Testis (tissue), 3 donors: Measurements from ENCODE around the gene RSL1D1. TPM values are rescaled to one million over a fixed set of nuclear protein-coding genes. Genes with fewer than 3 reads are reported as not detected.

Experiments
- DNase-seq: peaks from one replicate; pipeline ENCODE4 v3.0.0-alpha.2; 2019
- H3K27ac ChIP-seq, 2 donors: fragments of 200-600 bp; sonication (generic); one replicate each; pipeline ENCODE4 v1.5.1; 2019
- H3K27me3 ChIP-seq: fragments of 200-600 bp; sonication (generic); one replicate; pipeline ENCODE4 v1.5.1; 2019
- H3K36me3 ChIP-seq: fragments of 200-600 bp; sonication (generic); one replicate; pipeline ENCODE4 v1.5.1; 2017; ENCODE audit warnings: low read depth; ENCODE audit errors: missing control alignments
- H3K4me1 ChIP-seq: fragments of 200-600 bp; sonication (generic); one replicate; pipeline ENCODE4 v1.5.1; 2019
- H3K4me3 ChIP-seq, 2 donors: fragments of 200-600 bp; sonication (generic); one replicate each; pipeline ENCODE4 v1.5.1; 2017 to 2019
- H3K9me3 ChIP-seq: fragments of 200-600 bp; sonication (generic); one replicate; pipeline ENCODE4 v1.5.1; 2017
- POLR2A ChIP-seq: fragments of 450-650 bp; IDR thresholded peaks from one replicate; pipeline ENCODE4 v1.6.1; 2017; ENCODE audit warnings: antibody characterized with exemption, mild to moderate bottlenecking, moderate library complexity
- WGBS, 2 donors: methylation state at CpG; one replicate each; pipeline ENCODE4 v1.1.5; 2018; 5-methylcytosine and 5-hydroxymethylcytosine counted together
- intact Hi-C: fragments of 100-400 bp; cut with DNase I; formaldehyde crosslinking; loops from one replicate; pipeline ENCODE4 v1.15.1; 2023; ENCODE audit warnings: low total_unique reads
- polyA plus RNA-seq: library from polyadenylated mRNA; stranded (reverse); fragments of 350-450 nt; fragmentation: Illumina TruSeq; extraction: RNeasy Lipid Tissue Mini Kit (QIAGEN cat#74804); gene quantifications from one replicate; pipeline ENCODE4 v1.2.3, GENCODE V29; 2014; ENCODE audit warnings: low read depth, low replicate concordance; ENCODE audit not compliant: insufficient read depth
- total RNA-seq, 2 donors: library from RNA; depleted of rRNA; stranded (reverse); fragments of >200 nt; gene quantifications; one replicate each; pipeline ENCODE4 v1.2.3, GENCODE V29; 2016
- TF ChIP-seq, protein P1 (sequence below), 3 experiments: fragments of 450-650 bp in 2 of 3; fragments of 200-600 bp in 1 of 3; sonication (generic) in 1 of 3; IDR thresholded peaks; one replicate each; pipeline ENCODE4 v1.5.1; 2016 to 2019; ENCODE audit warnings: antibody characterized with exemption in 3 of 3, mild to moderate bottlenecking in 2 of 3, moderate library complexity in 1 of 3

Gene RSL1D1
- total and polyA plus RNA-seq, 3 donors from 2014 or later = 79.3 to 101 (median 97.6) TPM

DNA sequence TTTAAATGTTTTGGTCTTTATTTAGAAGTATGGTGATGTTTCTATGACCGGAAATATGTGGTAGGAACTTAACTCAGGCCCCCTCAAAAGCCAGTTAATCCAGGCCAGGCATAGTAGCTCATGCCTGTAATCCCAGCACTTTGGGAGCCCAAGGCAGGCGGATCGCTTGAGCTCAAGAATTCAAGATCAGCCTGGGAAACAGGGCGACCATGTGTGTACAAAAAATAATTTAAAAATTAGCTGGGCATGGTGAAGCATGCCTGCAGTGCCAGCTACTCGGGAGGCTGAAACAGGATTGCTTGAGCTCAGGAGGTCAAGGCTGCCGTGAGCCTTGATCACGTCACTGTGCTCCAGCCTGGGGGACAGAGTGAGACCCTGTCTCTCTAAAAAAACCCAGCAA lies 10.3 kb downstream of the RSL1D1 start:
- TF ChIP-seq, protein P1, sequence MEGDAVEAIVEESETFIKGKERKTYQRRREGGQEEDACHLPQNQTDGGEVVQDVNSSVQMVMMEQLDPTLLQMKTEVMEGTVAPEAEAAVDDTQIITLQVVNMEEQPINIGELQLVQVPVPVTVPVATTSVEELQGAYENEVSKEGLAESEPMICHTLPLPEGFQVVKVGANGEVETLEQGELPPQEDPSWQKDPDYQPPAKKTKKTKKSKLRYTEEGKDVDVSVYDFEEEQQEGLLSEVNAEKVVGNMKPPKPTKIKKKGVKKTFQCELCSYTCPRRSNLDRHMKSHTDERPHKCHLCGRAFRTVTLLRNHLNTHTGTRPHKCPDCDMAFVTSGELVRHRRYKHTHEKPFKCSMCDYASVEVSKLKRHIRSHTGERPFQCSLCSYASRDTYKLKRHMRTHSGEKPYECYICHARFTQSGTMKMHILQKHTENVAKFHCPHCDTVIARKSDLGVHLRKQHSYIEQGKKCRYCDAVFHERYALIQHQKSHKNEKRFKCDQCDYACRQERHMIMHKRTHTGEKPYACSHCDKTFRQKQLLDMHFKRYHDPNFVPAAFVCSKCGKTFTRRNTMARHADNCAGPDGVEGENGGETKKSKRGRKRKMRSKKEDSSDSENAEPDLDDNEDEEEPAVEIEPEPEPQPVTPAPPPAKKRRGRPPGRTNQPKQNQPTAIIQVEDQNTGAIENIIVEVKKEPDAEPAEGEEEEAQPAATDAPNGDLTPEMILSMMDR (IDR thresholded peaks at IDR 0.05) = no peak
- TF ChIP-seq POLR2A = no peak
- Histone ChIP-seq H3K9me3 (no peaks in the 10 kb centered on the region), H3K4me3 (no peak overlapping the region), H3K4me1 (no peaks in the 10 kb centered on the region), H3K27me3 (no peaks in the 10 kb centered on the region), H3K36me3 (no peaks in the 10 kb centered on the region), H3K27ac (no peak overlapping the region)
- DNase-seq = no peak
- 91 to 94% methylated on average over 7 of the region's 7 CpGs for WGBS, 2 donors
- intact Hi-C loops = no loop called here

DNA sequence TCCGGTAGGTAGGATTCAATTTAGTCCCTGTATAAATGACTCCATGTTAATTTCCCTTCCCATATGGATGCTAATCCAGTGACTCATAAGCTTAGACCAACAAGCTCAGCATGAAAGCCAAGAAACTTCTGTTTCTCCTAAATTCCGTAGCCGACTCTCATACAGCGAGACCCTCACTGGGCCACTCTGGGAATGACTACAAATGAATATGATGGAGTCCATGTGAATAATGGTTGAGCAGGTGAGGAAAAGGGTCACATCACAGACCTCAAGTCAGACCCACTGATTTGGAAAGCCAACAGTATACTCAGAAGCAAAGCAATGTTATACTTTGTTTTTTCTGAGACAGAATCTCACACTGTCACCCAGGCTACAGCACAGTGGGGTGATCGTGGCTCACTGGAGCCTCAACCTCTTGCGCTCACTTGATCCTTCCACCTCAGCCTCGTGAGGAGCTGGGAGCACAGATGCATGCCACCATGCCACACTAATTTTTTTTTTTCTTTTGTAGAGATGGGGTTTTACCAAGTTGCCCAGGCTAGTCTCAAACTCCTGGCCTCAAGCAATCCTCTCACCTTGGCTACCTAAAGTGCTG lies 14.6 kb downstream of the RSL1D1 start:
- H3K4me1 ChIP-seq = no peaks in the 10 kb centered on the region
- no peaks in the 10 kb centered on the region for H3K9me3 ChIP-seq
- no peak for DNase-seq
- intact Hi-C loops = no loop called here
- no peaks in the 10 kb centered on the region for H3K36me3 ChIP-seq
- H3K27me3 ChIP-seq = no peaks in the 10 kb centered on the region
- TF ChIP-seq POLR2A = no peak
- TF ChIP-seq, protein P1 (IDR thresholded peaks at IDR 0.05) = no peak
- H3K4me3 ChIP-seq = no peak overlapping the region
- H3K27ac ChIP-seq = no peak overlapping the region
- WGBS, 2 donors = 91 to 93% methylated on average over 6 to 7 of the region's 7 CpGs

DNA sequence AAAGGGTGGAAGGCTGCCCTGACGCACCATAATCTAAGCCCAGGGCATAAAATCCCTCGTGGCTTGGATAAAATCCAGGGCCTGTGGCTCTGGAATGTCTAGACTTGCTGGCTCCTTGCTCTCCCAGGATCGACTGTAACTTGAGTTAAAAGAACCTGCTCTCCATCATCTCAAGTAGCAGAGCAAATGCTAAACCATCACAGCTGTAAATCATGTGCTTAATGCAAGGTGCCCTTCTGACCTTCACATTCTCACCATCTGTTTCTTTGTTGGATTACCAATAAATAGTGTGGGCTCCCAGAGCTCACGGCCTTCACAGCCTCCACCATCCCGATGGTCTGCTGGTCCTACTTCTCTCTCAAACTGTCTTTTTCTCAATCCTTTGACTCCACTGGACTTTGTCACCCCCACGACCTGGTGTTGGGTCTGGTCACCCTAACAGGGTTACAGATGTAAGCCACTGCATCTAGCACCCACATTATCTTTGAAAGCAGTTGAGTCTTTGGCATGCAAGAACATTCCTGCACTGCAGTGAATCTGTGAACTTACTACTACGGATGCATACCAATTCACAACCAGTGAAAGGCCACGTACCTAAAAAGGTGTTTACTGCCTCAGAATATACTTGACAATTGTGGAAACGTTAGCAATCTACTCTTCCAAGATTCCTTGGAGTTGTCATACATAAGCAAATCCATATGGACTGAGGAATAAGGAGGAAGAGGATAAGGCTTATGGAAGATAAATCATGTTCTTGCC lies 15.3 kb downstream of the RSL1D1 start:
- Histone ChIP-seq H3K27ac (no peak overlapping the region), H3K36me3 (no peaks in the 10 kb centered on the region), H3K9me3 (no peaks in the 10 kb centered on the region), H3K27me3 (no peaks in the 10 kb centered on the region), H3K4me1 (no peaks in the 10 kb centered on the region), H3K4me3 (no peak overlapping the region)
- no peak for DNase-seq
- intact Hi-C loops = no loop called here
- 30 to 44% methylated on average over 8 to 9 of the region's 9 CpGs for WGBS, 2 donors
- no peak for TF ChIP-seq POLR2A
- TF ChIP-seq, protein P1 (IDR thresholded peaks at IDR 0.05) = no peak

DNA sequence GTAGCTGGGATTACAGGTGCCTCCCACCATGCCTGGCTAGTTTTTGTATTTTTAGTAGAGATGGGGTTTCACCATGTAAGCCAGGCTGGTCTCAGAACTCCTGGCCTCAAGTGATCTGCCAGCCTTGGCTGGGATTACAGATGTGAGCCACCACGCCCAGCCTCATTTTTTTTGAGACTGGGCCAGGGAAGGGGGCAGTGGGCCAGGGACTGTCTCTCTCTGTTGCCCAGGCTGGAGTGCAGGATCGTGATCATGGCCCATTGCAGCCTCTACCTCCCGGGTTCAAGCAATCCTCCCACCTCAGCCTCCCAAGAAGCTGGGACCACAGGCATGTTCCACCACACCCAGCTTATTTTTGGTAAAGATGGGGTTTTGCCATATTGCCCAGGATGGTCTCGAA lies 16.0 kb downstream of the RSL1D1 start:
- intact Hi-C loops = no loop called here
- no peaks in the 10 kb centered on the region for H3K9me3 ChIP-seq
- 73 to 100% methylated on average over 3 to 4 of the region's 4 CpGs for WGBS, 2 donors
- DNase-seq = no peak
- no peaks in the 10 kb centered on the region for H3K27me3 ChIP-seq
- no peaks in the 10 kb centered on the region for H3K36me3 ChIP-seq
- TF ChIP-seq, protein P1 (IDR thresholded peaks at IDR 0.05) = no peak
- no peak for TF ChIP-seq POLR2A
- no peak overlapping the region for H3K27ac ChIP-seq
- H3K4me3 ChIP-seq = no peak overlapping the region
- H3K4me1 ChIP-seq = no peaks in the 10 kb centered on the region
